GM12878 (cell line): ENCODE measurements around the gene APBA3. TPM values are rescaled to one million over a fixed set of nuclear protein-coding genes. Genes with fewer than 3 reads are reported as not detected.

ENCODE experiments used
- ATAC-seq: fragments of 200-7000 bp; cut with Tn5 transposase; 3 replicates; pipeline ENCODE4 v1.9.1; 2020; ENCODE audit warnings: mild to moderate bottlenecking, moderate library complexity
- BruUV-seq: library from RNA; stranded (reverse); fragments of 400-500 nt; replicated peaks from 2 replicates; lab custom pipeline; 2021; lab: Mats Ljungman, UMichigan
- CTCF ChIA-PET: fragments of 300-600 bp; sonication (Branson Sonifier 250); formaldehyde crosslinking; extraction: SDS; loops from one replicate; lab custom pipeline; 2021; ENCODE audit warnings: inconsistent platforms; lab: Yijun Ruan, JAX
- POLR2A ChIA-PET: fragments of 350-600 bp; formaldehyde crosslinking; extraction: SDS; loops from one replicate; lab custom pipeline; 2021; ENCODE audit warnings: inconsistent platforms; lab: Charles Lee
- RAD21 ChIA-PET: fragments of 300-600 bp; sonication (Branson Sonifier 250); formaldehyde crosslinking; loops from one replicate; lab custom pipeline; 2023; ENCODE audit warnings: antibody characterized with exemption; ENCODE audit not compliant: unreplicated experiment; lab: Charles Lee
- SMC1A ChIA-PET: fragments of 300-600 bp; sonication (Branson Sonifier 250); formaldehyde crosslinking; loops from one replicate; lab custom pipeline; 2023; ENCODE audit not compliant: unreplicated experiment, uncharacterized antibody; lab: Charles Lee
- DNase-seq: peaks from one replicate; pipeline ENCODE4 v3.0.0-alpha.2; 2011; ENCODE audit warnings: low read depth, low spot score
- FAIRE-seq: peaks from 3 replicates; lab custom pipeline; 2011; peaks lifted over from hg19 to GRCh38; lab: Jason Lieb, UNC
- H2AFZ ChIP-seq: 2 replicates; pipeline ENCODE4 v1.6.0; 2011; ENCODE audit warnings: low read depth, low read length, control low read depth; ENCODE audit not compliant: control insufficient read depth
- H3K27ac ChIP-seq: 2 replicates; pipeline ENCODE4 v1.5.1; 2011; ENCODE audit warnings: control low read depth; ENCODE audit not compliant: control insufficient read depth, insufficient read depth
- H3K27me3 ChIP-seq, 2 experiments: replicated peaks in 1 of 2; 2 replicates each; pipeline versions ENCODE4 v1.6.0 to v1.6.1; 2011; ENCODE audit warnings: low read length in 1 of 2; ENCODE audit not compliant: control insufficient read depth in 2 of 2, insufficient read depth in 2 of 2
- H3K36me3 ChIP-seq, 2 experiments: 2 replicates each; pipeline ENCODE4 v1.5.1; 2011; ENCODE audit warnings: low read length in 1 of 2; ENCODE audit not compliant: control insufficient read depth in 2 of 2, insufficient read depth in 2 of 2
- H3K4me1 ChIP-seq: 2 replicates; pipeline ENCODE4 v1.6.1; 2011; ENCODE audit warnings: mild to moderate bottlenecking, low read length, moderate library complexity, mixed read lengths; ENCODE audit not compliant: control insufficient read depth, insufficient read depth
- H3K4me2 ChIP-seq: 2 replicates; pipeline ENCODE4 v1.6.0; 2011; ENCODE audit warnings: control low read depth; ENCODE audit not compliant: control insufficient read depth, insufficient read depth
- H3K4me3 ChIP-seq: fragments of 200-600 bp; sonication (generic); 2 replicates; pipeline ENCODE4 v1.5.1; 2016
- H3K79me2 ChIP-seq: 2 replicates; pipeline ENCODE4 v1.6.0; 2011; ENCODE audit warnings: low read length; ENCODE audit not compliant: control insufficient read depth, insufficient read depth
- H3K9ac ChIP-seq: 2 replicates; pipeline ENCODE4 v1.8.0; 2011; ENCODE audit warnings: low read length, control low read depth, mixed read lengths; ENCODE audit not compliant: control insufficient read depth, insufficient read depth
- H3K9me3 ChIP-seq: replicated peaks from 3 replicates; pipeline ENCODE4 v1.5.1; 2011; ENCODE audit warnings: mild to moderate bottlenecking, low read length; ENCODE audit not compliant: control insufficient read depth, insufficient read depth
- H4K20me1 ChIP-seq: 2 replicates; pipeline ENCODE4 v1.6.0; 2011; ENCODE audit not compliant: control insufficient read depth, insufficient read depth
- BCL11A ChIP-seq: IDR thresholded peaks from 2 replicates; pipeline ENCODE4 v1.6.1; 2011; ENCODE audit warnings: low read depth, low read length
- CTCF ChIP-seq, 3 experiments: IDR thresholded peaks in 2 of 3; conservative IDR thresholded peaks in 1 of 3; 2 replicates each; pipeline ENCODE4 v1.5.1; 2011; ENCODE audit warnings: low read depth in 3 of 3, low read length in 3 of 3, mild to moderate bottlenecking in 3 of 3, control low read depth in 2 of 3, moderate library complexity in 2 of 3, inconsistent platforms in 1 of 3, mixed read lengths in 1 of 3; ENCODE audit not compliant: control insufficient read depth in 2 of 3, insufficient read depth in 1 of 3; ENCODE audit errors: extremely low read depth in 1 of 3
- EP300 ChIP-seq, 2 experiments: fragments of 150-350 bp in 1 of 2; IDR thresholded peaks; 2 replicates each; pipeline ENCODE4 v1.6.1; 2011 to 2012; ENCODE audit warnings: low read depth in 2 of 2, low read length in 2 of 2, borderline replicate concordance in 1 of 2, improper control_type of control experiment in 1 of 2, inconsistent platforms in 1 of 2; ENCODE audit not compliant: control insufficient read depth in 1 of 2
- HDAC2 ChIP-seq: fragments of 200-600 bp; sonication (generic); IDR thresholded peaks from 2 replicates; pipeline ENCODE4 v1.6.1; 2017
- IKZF2 ChIP-seq, 2 experiments: fragments of 450-650 bp; IDR thresholded peaks; 2 replicates each; pipeline ENCODE4 v1.6.1; 2017; ENCODE audit warnings: mild to moderate bottlenecking in 2 of 2, moderate library complexity in 2 of 2
- NRF1 ChIP-seq: conservative IDR thresholded peaks from 2 replicates; pipeline ENCODE4 v1.6.1; 2011; ENCODE audit warnings: mild to moderate bottlenecking, low read depth, low read length, improper control_type of control experiment
- RBBP5 ChIP-seq: fragments of 200-600 bp; sonication (generic); conservative IDR thresholded peaks from 2 replicates; pipeline ENCODE4 v1.6.1; 2016
- REST ChIP-seq: IDR thresholded peaks from 2 replicates; pipeline ENCODE4 v1.6.1; 2012; ENCODE audit warnings: mild to moderate bottlenecking, low read depth, low read length
- SPI1 ChIP-seq: IDR thresholded peaks from 2 replicates; pipeline ENCODE4 v1.6.1; 2011; ENCODE audit warnings: low read depth, mild to moderate bottlenecking, low read length, moderate library complexity, borderline replicate concordance; ENCODE audit not compliant: insufficient read depth
- TARDBP ChIP-seq: IDR thresholded peaks from 2 replicates; pipeline ENCODE4 v1.6.1; 2016; ENCODE audit warnings: borderline replicate concordance
- TBL1XR1 ChIP-seq: IDR thresholded peaks from 2 replicates; pipeline ENCODE4 v1.6.1; 2012; ENCODE audit warnings: low read depth, low read length, improper control_type of control experiment
- TCF3 ChIP-seq: IDR thresholded peaks from 2 replicates; pipeline ENCODE4 v1.6.1; 2012; ENCODE audit warnings: low read depth, mild to moderate bottlenecking, low read length, borderline replicate concordance; ENCODE audit not compliant: insufficient read depth
- ZSCAN29 ChIP-seq: fragments of 450-650 bp; IDR thresholded peaks from 2 replicates; pipeline ENCODE4 v1.6.1; 2017; ENCODE audit warnings: mild to moderate bottlenecking, moderate library complexity
- ZZZ3 ChIP-seq: IDR thresholded peaks from 2 replicates; pipeline ENCODE4 v1.6.1; 2011; ENCODE audit warnings: low read depth; ENCODE audit not compliant: control insufficient read depth, insufficient read length
- WGBS: methylation state at CpG from one replicate; pipeline ENCODE4 v1.1.6; 2016; ENCODE audit warnings: low lambda C conversion rate; ENCODE audit not compliant: insufficient replicate concordance, insufficient coverage; ENCODE audit errors: missing lambda C conversion rate; 5-methylcytosine and 5-hydroxymethylcytosine counted together
- in situ Hi-C: fragments of 300-500 bp; cut with MboI; formaldehyde crosslinking; loops from 9 replicates; pipeline ENCODE4 v1.14.3; 2018; ENCODE audit warnings: mixed read lengths
- intact Hi-C: fragments of 100-400 bp; cut with micrococcal nuclease; formaldehyde crosslinking; loops from one replicate; pipeline ENCODE4 v1.14.2; 2022; ENCODE audit not compliant: unreplicated experiment
- polyA plus RNA-seq, 11 experiments: library from polyadenylated mRNA; depleted of rRNA in 4 of 11; unstranded in 6 of 11; stranded (reverse) in 5 of 11; fragments of >200 nt; fragmentation: Nextera tagmentation in 4 of 11; fragmentation: Illumina TruSeq in 1 of 11; extraction: Ambion mirVana in 4 of 11; extraction: Trizol in 1 of 11; gene quantifications; 1 replicate in 1 of 11; 2 replicates in 10 of 11; pipeline versions ENCODE4 v1.2.1 to v1.2.3, GENCODE V29; 2011 to 2016; ENCODE audit warnings: inconsistent platforms in 2 of 11, missing spikeins in 2 of 11, low read depth in 1 of 11
- total RNA-seq, 4 experiments: library from RNA; depleted of rRNA in 3 of 4; stranded (reverse); fragments of >200 nt in 3 of 4; fragmentation: Illumina TruSeq in 1 of 4; extraction: Trizol in 1 of 4; gene quantifications; 2 replicates each; pipeline versions ENCODE4 v1.2.1 to v1.2.3, GENCODE V29; 2013 to 2021
- TF ChIP-seq, protein P1 (sequence below): fragments of 150-350 bp; IDR thresholded peaks from 2 replicates; pipeline ENCODE4 v1.6.1; 2016; ENCODE audit warnings: low read depth, low read length

The APBA3 gene
- total and polyA plus RNA-seq, 10 of the 15 experiments (the other 5 are each of a cell fraction or from before 2014, with no cell fraction given): 0.31 to 36.4 (median 18.3) TPM

- no peak for TF ChIP-seq SPI1
These were observed 29.4 kb downstream of the APBA3 start (continued) for GRCh38 chr19:3732108-3732507.

- Histone ChIP-seq H3K79me2 (no peaks in the 10 kb centered on the region), H2AFZ (no peak overlapping the region), H3K4me1 (no peaks in the 10 kb centered on the region), H3K27ac (no peak overlapping the region), H3K36me3 (no peaks in the 10 kb centered on the region), H3K9me3 (no peaks in the 10 kb centered on the region), H3K4me2 (no peak overlapping the region), H3K27me3 (no peaks in the 10 kb centered on the region), H3K4me3 (no peak overlapping the region), H4K20me1 (no peaks in the 10 kb centered on the region), H3K9ac (no peak overlapping the region)
- no TSS peak for BruUV-seq
- ChIA-PET POLR2A (interaction anchor here (0.6 kb wide), 1 partner anchor 943 kb away, joined by 4 read pairs; no protein-coding TSS in a partner anchor), SMC1A (no interaction called here), CTCF (no interaction called here), RAD21 (no interaction called here)
- DNase-seq (no peak), ATAC-seq (no peak), FAIRE-seq (no peak)
- in situ Hi-C loops: no loop called here
- 60% methylated on average over 32 of the region's 32 CpGs for WGBS
- intact Hi-C loops: no loop called here
- TF ChIP-seq IKZF2 (IDR thresholded peaks at IDR 0.05): no peak
- TF ChIP-seq TARDBP: no peak
- TF ChIP-seq ZSCAN29: no peak
- TF ChIP-seq CTCF (IDR thresholded peaks at IDR 0.05 in 2 of 3, conservative IDR thresholded peaks at IDR 0.05 in 1 of 3; ENCODE audit: control insufficient read depth in 2 of 3, extremely low read depth in 1 of 3, insufficient read depth in 1 of 3, low read depth in 3 of 3, low read length in 3 of 3): no peak
- no peak for TF ChIP-seq BCL11A
- no peak for TF ChIP-seq TBL1XR1
- TF ChIP-seq, protein P1, sequence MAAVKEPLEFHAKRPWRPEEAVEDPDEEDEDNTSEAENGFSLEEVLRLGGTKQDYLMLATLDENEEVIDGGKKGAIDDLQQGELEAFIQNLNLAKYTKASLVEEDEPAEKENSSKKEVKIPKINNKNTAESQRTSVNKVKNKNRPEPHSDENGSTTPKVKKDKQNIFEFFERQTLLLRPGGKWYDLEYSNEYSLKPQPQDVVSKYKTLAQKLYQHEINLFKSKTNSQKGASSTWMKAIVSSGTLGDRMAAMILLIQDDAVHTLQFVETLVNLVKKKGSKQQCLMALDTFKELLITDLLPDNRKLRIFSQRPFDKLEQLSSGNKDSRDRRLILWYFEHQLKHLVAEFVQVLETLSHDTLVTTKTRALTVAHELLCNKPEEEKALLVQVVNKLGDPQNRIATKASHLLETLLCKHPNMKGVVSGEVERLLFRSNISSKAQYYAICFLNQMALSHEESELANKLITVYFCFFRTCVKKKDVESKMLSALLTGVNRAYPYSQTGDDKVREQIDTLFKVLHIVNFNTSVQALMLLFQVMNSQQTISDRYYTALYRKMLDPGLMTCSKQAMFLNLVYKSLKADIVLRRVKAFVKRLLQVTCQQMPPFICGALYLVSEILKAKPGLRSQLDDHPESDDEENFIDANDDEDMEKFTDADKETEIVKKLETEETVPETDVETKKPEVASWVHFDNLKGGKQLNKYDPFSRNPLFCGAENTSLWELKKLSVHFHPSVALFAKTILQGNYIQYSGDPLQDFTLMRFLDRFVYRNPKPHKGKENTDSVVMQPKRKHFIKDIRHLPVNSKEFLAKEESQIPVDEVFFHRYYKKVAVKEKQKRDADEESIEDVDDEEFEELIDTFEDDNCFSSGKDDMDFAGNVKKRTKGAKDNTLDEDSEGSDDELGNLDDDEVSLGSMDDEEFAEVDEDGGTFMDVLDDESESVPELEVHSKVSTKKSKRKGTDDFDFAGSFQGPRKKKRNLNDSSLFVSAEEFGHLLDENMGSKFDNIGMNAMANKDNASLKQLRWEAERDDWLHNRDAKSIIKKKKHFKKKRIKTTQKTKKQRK: no peak
- TF ChIP-seq REST: no peak
- TF ChIP-seq HDAC2: no peak
- TF ChIP-seq NRF1: no peak
- TF ChIP-seq EP300 (IDR thresholded peaks at IDR 0.05; ENCODE audit: borderline replicate concordance in 1 of 2, control insufficient read depth in 1 of 2, low read depth in 2 of 2, low read length in 2 of 2): no peak
- TF ChIP-seq ZZZ3: no peak
- TF ChIP-seq TCF3: no peak
- no peak for TF ChIP-seq RBBP5
These were observed 31.0 kb downstream of the APBA3 start for GRCh38 chr19:3730457-3730958.
